Sigmoid colon (tissue), 4 donors: ENCODE results near the gene TMEM203.

Experiments
- EP300 ChIP-seq, 4 donors: sonication (generic); formaldehyde crosslinking; IDR thresholded peaks; one replicate each; pipeline ENCODE4 v1.6.1; 2017; ENCODE audit warnings: antibody characterized with exemption in 4 of 4
- POLR2A ChIP-seq, 2 donors: fragments of 450-650 bp; IDR thresholded peaks; one replicate each; pipeline ENCODE4 v1.6.1; 2016; ENCODE audit warnings: antibody characterized with exemption in 2 of 2, mild to moderate bottlenecking in 2 of 2, moderate library complexity in 2 of 2
- POLR2AphosphoS5 ChIP-seq, 4 donors: sonication (generic); formaldehyde crosslinking; IDR thresholded peaks; one replicate each; pipeline ENCODE4 v1.6.1; 2017; ENCODE audit warnings: antibody characterized with exemption in 4 of 4
- TF ChIP-seq, protein P1 (sequence below), 4 experiments: fragments of 450-650 bp in 3 of 4; fragments of 200-600 bp in 1 of 4; IDR thresholded peaks; one replicate each; pipeline ENCODE4 v1.5.1; 2016 to 2019; ENCODE audit warnings: antibody characterized with exemption in 4 of 4, mild to moderate bottlenecking in 3 of 4, moderate library complexity in 2 of 4

DNA sequence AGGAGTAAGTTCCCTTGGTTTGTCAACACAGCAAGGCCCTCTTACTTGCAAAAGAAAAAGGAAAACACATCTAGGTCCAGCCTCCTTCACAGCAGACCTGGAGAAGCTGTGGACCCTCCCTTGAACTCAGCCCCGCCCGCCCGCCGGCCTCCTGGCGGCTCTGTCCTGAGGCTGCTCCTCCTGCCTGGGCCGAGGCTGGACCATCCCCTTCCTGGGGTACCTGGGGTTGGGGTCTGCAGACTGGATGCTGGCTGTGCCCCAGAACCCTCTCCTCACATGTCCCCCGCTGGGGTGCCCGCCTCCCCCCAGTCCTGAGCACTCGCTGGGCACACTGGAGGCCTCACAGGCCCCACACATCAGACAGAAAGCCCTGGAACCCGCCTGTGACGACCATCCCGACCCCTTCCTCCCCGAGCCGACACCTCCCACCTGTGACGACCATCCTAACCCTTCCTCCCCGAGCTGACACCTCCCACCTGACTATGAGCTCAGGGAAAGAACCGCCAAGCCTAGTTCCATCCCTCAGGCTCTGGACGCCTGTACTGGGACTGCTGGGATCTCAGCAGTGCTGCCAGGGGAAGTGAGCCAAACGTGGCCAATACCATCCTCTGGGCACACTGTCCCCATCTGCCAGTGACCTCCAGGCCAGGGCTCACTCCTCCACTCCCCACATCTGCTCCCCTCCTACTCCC is 26.4 kb downstream of the TMEM203 start:
- TF ChIP-seq, protein P1, sequence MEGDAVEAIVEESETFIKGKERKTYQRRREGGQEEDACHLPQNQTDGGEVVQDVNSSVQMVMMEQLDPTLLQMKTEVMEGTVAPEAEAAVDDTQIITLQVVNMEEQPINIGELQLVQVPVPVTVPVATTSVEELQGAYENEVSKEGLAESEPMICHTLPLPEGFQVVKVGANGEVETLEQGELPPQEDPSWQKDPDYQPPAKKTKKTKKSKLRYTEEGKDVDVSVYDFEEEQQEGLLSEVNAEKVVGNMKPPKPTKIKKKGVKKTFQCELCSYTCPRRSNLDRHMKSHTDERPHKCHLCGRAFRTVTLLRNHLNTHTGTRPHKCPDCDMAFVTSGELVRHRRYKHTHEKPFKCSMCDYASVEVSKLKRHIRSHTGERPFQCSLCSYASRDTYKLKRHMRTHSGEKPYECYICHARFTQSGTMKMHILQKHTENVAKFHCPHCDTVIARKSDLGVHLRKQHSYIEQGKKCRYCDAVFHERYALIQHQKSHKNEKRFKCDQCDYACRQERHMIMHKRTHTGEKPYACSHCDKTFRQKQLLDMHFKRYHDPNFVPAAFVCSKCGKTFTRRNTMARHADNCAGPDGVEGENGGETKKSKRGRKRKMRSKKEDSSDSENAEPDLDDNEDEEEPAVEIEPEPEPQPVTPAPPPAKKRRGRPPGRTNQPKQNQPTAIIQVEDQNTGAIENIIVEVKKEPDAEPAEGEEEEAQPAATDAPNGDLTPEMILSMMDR (IDR thresholded peaks at IDR 0.05): no peak
- TF ChIP-seq POLR2AphosphoS5 (IDR thresholded peaks at IDR 0.05): no peak
- no peak for TF ChIP-seq POLR2A (IDR thresholded peaks at IDR 0.05)
- TF ChIP-seq EP300 (IDR thresholded peaks at IDR 0.05): no peak
